HG02943 (cell line): ENCODE data around the gene RANBP10.
"Not testable (repeated sequence)": the region's sequence is repeated elsewhere in the genome, so short reads cannot be mapped to it uniquely, and the experiment has no call there.

Source experiments
- ATAC-seq: cut with Tn5 transposase; IDR thresholded peaks from one replicate; pipeline ENCODE4 v1.9.1; 2021; ENCODE audit warnings: mild to moderate bottlenecking, low read depth, moderate library complexity; ENCODE audit not compliant: unreplicated experiment

The RANBP10 gene

GRCh38 chr16:67719048-67719777, 87.1 kb downstream of the RANBP10 start, which contains the start of gene GFOD2:
Gene GFOD2 (minus strand): TSS chr16:67719316. CDS start chr16:67685715, 33,601 bp downstream.
- peak; percentile 75 for ATAC-seq

GRCh38 chr16:67718668-67719047, 87.7 kb downstream of the RANBP10 start:
- peak; percentile 8 for ATAC-seq

GRCh38 chr16:67716097-67716496, 90.3 kb downstream of the RANBP10 start:
- no peak for ATAC-seq

GRCh38 chr16:67714522-67714921, 91.8 kb downstream of the RANBP10 start:
- no peak for ATAC-seq

- ATAC-seq, result no peak
Observed at GRCh38 chr16:67713647-67714273, 92.6 kb downstream of the RANBP10 start.

GRCh38 chr16:67710607-67711006, 95.8 kb downstream of the RANBP10 start:
- ATAC-seq, result no peak

GRCh38 chr16:67709050-67709449, 97.3 kb downstream of the RANBP10 start:
- ATAC-seq, result no peak

- ATAC-seq, result no peak
Observed at GRCh38 chr16:67708368-67708771, 98.0 kb downstream of the RANBP10 start.

GRCh38 chr16:67707790-67708189, 98.6 kb downstream of the RANBP10 start:
- no peak for ATAC-seq

- no peak for ATAC-seq
Observed at GRCh38 chr16:67707210-67707609, 99.2 kb downstream of the RANBP10 start.

- ATAC-seq, result no peak
Observed at GRCh38 chr16:67704110-67704509, 102.2 kb downstream of the RANBP10 start.

- no peak for ATAC-seq
Observed at GRCh38 chr16:67703626-67704025, 102.7 kb downstream of the RANBP10 start.

- no peak for ATAC-seq
Observed at GRCh38 chr16:67702130-67702529, 104.2 kb downstream of the RANBP10 start.

GRCh38 chr16:67701420-67701819, 104.9 kb downstream of the RANBP10 start:
- no peak for ATAC-seq

- ATAC-seq, result no peak
Observed at GRCh38 chr16:67699265-67699664, 107.1 kb downstream of the RANBP10 start.

GRCh38 chr16:67697422-67698185, 108.8 kb downstream of the RANBP10 start:
- ATAC-seq, result no peak

GRCh38 chr16:67694611-67695010, 111.7 kb downstream of the RANBP10 start:
- ATAC-seq, result no peak

- ATAC-seq, result not testable (repeated sequence)
Observed at GRCh38 chr16:67693517-67694285, 112.7 kb downstream of the RANBP10 start.

GRCh38 chr16:67685388-67686112, 120.8 kb downstream of the RANBP10 start:
- no peak for ATAC-seq

GRCh38 chr16:67683767-67684166, 122.6 kb downstream of the RANBP10 start:
- no peak for ATAC-seq
